Muscle of arm (tissue), 12 donors: Measurements from ENCODE around the gene PCDHGA5. TPM values are rescaled to one million over a fixed set of nuclear protein-coding genes. Genes with fewer than 3 reads are reported as not detected.
"Not testable (repeated sequence)": the region's sequence is repeated elsewhere in the genome, so short reads cannot be mapped to it uniquely, and the experiment has no call there.

Source experiments
- DNase-seq: peaks from one replicate; pipeline ENCODE4 v3.0.0-alpha.2; 2013
- polyA plus RNA-seq, 12 donors: library from polyadenylated mRNA; unstranded; fragments of 120-200 nt; gene quantifications; one replicate each; pipeline ENCODE4 v1.2.1, GENCODE V29; 2013; ENCODE audit not compliant: insufficient read length in 12 of 12

PCDHGA5 gene
- polyA plus RNA-seq, 12 donors: 2.1 to 3.4 (median 2.7) TPM; not detected in 2

DNA sequence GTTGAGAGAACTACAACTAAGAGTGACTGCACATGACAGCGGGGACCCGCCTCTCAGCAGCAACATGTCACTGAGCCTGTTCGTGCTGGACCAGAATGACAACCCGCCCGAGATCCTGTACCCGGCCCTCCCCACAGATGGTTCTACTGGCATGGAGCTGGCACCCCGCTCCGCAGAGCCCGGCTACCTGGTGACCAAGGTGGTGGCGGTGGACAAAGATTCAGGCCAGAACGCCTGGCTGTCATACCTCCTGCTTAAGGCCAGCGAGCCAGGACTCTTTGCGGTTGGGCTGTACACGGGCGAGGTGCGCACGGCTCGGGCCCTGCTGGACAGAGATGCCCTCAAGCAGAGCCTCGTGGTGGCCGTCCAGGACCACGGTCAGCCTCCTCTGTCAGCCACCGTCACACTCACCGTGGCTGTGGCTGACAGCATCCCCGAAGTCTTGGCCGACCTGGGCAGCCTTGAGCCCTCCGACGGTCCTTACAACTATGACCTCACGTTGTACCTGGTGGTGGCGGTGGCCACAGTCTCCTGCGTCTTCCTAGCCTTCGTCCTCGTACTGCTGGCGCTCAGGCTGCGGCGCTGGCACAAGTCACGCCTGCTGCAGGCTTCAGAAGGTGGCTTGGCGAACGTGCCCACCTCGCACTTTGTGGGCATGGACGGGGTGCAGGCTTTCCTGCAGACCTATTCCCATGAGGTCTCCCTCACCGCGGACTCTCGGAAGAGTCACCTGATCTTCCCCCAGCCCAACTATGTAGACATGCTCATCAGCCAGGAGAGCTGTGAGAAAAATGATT, 20.7 kb downstream of the PCDHGA5 start:
- DNase-seq: no peak

DNA sequence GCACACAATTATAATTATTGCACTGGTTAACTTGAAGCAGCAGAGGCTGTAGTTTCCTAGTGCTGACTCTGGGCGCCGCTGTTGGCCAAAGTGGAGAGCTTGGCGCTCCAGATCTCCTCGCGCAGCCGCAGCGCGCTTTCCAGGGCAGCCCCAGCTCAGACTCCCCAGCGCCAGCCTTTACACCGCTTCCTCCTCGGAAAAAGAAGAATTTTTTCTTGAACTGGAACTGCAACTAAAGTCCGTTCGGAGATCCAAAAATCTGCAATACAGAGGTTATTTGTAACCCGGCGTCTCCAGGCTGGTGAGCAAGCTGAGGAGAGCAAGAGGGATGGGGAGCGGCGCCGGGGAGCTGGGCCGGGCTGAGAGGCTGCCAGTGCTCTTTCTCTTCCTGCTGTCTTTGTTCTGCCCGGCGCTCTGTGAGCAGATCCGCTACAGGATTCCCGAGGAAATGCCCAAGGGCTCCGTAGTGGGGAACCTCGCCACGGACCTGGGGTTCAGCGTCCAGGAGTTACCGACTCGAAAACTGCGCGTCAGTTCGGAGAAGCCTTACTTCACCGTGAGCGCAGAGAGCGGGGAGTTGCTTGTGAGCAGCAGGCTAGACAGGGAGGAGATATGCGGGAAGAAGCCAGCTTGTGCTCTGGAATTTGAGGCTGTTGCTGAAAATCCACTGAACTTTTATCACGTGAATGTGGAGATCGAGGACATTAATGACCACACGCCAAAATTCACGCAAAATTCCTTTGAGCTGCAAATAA, 23.8 kb downstream of the PCDHGA5 start, which contains the start of gene PCDHGB4:
TSS of gene PCDHGB4 (plus strand) at position 142 of the 755 bp plus-strand sequence. CDS start at position 329, 187 bp downstream.
- not testable (repeated sequence) for DNase-seq

DNA sequence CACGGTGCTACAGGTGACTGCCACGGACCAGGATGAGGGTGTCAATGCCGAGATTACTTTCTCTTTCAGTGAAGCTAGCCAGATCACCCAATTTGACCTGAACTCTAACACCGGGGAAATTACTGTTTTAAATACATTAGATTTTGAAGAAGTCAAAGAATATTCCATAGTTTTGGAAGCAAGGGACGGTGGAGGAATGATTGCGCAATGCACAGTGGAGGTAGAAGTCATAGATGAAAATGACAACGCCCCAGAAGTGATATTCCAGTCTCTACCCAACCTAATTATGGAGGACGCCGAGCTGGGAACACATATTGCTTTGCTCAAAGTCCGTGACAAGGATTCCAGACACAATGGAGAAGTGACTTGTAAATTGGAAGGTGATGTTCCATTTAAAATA, 24.7 kb downstream of the PCDHGA5 start:
- DNase-seq: no peak

GRCh38 chr5:141389153-141390042, 25.4 kb downstream of the PCDHGA5 start:
- no peak for DNase-seq

GRCh38 chr5:141392429-141393198, 28.7 kb downstream of the PCDHGA5 start, which contains the start of gene PCDHGA8:
Gene PCDHGA8 (plus strand): TSS chr5:141392633. CDS start chr5:141392814, 181 bp downstream.
- no peak for DNase-seq

- no peak for DNase-seq
Measured at GRCh38 chr5:141393267-141393666, 29.3 kb downstream of the PCDHGA5 start.

DNA sequence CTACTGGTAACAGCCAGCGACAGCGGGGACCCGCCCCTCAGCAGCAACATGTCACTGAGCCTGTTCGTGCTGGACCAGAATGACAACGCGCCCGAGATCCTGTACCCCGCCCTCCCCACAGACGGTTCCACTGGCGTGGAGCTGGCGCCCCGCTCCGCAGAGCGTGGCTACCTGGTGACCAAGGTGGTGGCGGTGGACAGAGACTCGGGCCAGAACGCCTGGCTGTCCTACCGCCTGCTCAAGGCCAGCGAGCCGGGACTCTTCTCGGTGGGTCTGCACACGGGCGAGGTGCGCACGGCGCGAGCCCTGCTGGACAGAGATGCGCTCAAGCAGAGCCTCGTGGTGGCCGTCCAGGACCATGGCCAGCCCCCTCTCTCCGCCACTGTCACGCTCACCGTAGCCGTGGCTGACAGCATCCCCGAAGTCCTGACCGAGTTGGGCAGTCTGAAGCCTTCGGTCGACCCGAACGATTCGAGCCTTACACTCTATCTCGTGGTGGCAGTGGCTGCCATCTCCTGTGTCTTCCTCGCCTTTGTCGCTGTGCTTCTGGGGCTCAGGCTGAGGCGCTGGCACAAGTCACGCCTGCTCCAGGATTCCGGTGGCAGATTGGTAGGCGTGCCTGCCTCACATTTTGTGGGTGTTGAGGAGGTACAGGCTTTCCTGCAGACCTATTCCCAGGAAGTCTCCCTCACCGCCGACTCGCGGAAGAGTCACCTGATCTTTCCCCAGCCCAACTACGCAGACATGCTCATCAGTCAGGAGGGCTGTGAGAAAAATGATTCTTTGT, 30.6 kb downstream of the PCDHGA5 start:
- not testable (repeated sequence) for DNase-seq

GRCh38 chr5:141397756-141398551, 34.0 kb downstream of the PCDHGA5 start, which contains the start of gene PCDHGB5:
Gene PCDHGB5 (plus strand): TSS chr5:141397947. CDS start chr5:141398128, 181 bp downstream.
- DNase-seq: not testable (repeated sequence)

- no peak for DNase-seq
Measured at GRCh38 chr5:141398608-141399007, 34.6 kb downstream of the PCDHGA5 start.

GRCh38 chr5:141399555-141400258, 35.7 kb downstream of the PCDHGA5 start:
- no peak for DNase-seq

DNA sequence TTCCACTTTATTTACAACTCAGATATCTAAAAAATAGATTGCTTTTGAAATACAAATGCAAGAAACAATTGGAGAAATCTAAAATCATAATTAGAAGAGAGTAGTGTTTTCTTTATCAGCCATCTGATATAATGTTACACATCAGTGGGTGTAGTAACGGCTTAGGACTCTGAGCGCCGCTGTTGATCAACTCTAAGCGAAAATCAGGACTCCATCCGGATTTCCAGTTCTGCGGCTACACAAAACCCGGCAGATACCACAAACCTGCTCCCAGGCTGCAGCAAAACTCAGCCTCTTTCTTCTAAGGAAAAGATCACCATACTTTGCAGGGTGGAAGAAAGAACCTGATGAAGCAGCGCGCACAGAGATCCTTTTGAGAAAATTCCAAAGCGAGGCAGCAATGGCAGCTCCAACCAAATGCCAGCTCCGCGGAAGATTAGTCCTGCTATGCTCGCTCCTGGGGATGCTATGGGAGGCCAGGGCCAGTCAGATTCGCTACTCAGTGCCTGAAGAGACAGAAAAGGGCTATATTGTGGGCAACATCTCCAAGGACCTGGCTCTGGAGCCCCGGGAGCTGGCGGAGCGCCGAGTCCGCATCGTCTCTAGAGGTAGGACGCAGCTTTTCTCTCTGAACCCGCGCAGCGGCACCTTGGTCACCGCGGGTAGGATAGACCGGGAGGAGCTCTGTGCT, 38.7 kb downstream of the PCDHGA5 start, which contains the start of gene PCDHGA9:
TSS of gene PCDHGA9 (plus strand) at position 226 of the 691 bp plus-strand sequence. CDS start at position 401, 175 bp downstream.
- no peak for DNase-seq

DNA sequence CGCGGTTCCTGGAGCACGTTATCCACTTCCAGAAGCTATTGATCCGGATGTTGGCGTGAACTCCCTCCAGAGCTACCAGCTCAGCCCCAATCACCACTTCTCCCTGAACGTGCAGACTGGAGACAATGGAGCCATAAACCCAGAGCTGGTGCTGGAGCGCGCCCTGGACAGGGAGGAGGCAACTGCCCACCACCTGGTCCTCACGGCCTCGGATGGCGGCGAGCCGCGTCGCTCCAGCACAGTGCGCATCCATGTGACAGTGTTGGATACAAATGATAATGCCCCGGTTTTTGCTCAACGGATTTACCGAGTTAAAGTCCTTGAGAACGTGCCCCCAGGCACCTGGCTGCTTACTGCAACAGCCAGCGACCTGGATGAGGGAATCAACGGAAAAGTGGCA, 39.4 kb downstream of the PCDHGA5 start:
- DNase-seq: no peak

DNA sequence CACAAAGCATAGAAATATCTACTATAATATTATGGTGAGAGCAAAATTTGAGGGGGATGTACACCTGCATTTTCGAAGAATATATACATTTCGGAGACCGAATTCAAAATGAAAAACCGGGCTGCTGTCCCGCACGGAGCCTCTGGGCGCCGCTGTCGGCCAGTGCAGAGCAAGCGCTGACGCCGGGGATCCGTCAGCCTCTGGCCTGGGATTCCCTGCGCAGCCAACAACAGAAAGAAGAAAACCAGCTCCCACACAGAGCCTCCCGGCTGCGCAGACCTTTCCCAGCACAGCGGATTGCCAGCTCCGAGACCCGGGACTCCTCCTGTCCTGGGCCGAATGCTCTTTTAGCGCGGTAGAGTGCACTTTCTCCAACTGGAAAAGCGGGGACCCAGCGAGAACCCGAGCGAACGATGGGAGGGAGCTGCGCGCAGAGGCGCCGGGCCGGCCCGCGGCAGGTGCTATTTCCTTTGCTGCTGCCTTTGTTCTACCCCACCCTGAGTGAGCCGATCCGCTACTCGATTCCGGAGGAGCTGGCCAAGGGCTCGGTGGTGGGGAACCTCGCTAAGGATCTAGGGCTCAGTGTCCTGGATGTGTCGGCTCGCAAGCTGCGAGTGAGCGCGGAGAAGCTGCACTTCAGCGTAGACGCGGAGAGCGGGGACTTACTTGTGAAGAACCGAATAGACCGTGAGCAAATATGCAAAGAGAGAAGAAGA, 44.0 kb downstream of the PCDHGA5 start, which contains the start of gene PCDHGB6:
TSS of gene PCDHGB6 (plus strand) at position 232 of the 716 bp plus-strand sequence. CDS start at position 414, 182 bp downstream.
- not testable (repeated sequence) for DNase-seq

DNA sequence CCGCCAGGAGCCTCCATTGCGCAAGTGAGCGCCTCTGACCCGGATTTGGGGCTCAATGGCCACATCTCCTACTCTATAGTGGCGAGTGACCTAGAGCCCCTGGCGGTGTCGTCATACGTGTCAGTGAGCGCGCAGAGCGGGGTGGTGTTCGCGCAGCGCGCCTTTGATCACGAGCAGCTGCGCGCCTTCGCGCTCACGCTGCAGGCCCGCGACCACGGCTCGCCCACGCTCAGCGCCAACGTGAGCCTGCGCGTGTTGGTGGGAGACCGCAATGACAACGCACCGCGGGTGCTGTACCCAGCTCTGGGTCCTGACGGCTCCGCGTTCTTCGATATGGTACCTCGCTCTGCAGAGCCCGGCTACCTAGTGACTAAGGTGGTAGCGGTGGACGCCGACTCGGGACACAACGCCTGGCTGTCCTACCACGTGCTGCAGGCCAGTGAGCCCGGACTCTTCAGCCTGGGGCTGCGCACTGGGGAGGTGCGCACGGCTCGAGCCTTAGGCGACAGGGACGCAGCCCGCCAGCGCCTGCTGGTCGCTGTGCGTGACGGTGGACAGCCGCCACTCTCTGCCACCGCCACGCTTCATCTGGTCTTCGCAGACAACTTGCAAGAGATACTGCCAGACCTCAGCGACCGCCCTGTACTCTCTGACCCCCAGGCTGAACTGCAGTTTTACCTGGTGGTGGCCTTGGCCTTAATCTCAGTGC, 45.8 kb downstream of the PCDHGA5 start:
- no peak for DNase-seq

GRCh38 chr5:141411575-141411974, 47.6 kb downstream of the PCDHGA5 start:
- DNase-seq: no peak
